Stimulated activated naive B cell treated with anti-CD40 and anti-IgM and Interleukin-4, amounts not matched to agents 10 μg/mL and 1 μg/mL and 100 μg/mL, for 72 hours (primary cell): ENCODE data around the gene OR4D9.
A peak's percentile ranks its signal among the peaks of the same experiment; 100 is the strongest.
"Not testable (repeated sequence)": the region's sequence is repeated elsewhere in the genome, so short reads cannot be mapped to it uniquely, and the experiment has no call there.

Experiments used
- ATAC-seq, 2 donors: fragments of 150-1000 bp; cut with Tn5 transposase; replicated peaks; 2 replicates each; pipeline ENCODE4 v1.10.0; 2021; ENCODE audit warnings: moderate library complexity in 1 of 2
- DNase-seq: peaks from one replicate; pipeline ENCODE4 v3.0.0; 2021
- H3K27ac Mint-ChIP-seq: one replicate; pipeline ENCODE4 v1.8.0; 2022; ENCODE audit warnings: mild to moderate bottlenecking, mixed read lengths
- H3K27me3 Mint-ChIP-seq, 2 donors: one replicate each; pipeline ENCODE4 v1.8.0; 2022; ENCODE audit warnings: mixed read lengths in 2 of 2
- H3K36me3 Mint-ChIP-seq, 2 donors: one replicate each; pipeline ENCODE4 v1.8.0; 2022; ENCODE audit warnings: mixed read lengths in 2 of 2, mild to moderate bottlenecking in 1 of 2
- H3K4me1 Mint-ChIP-seq, 2 donors: one replicate each; pipeline ENCODE4 v1.8.0; 2022; ENCODE audit warnings: mixed read lengths in 2 of 2, mild to moderate bottlenecking in 1 of 2
- H3K4me3 Mint-ChIP-seq, 2 donors: one replicate each; pipeline ENCODE4 v1.8.0; 2022; ENCODE audit warnings: mild to moderate bottlenecking in 2 of 2, mixed read lengths in 2 of 2, moderate library complexity in 1 of 2
- H3K9me3 Mint-ChIP-seq, 2 donors: one replicate each; pipeline ENCODE4 v1.8.0; 2022; ENCODE audit warnings: mixed read lengths in 2 of 2, mild to moderate bottlenecking in 1 of 2

OR4D9 gene

GRCh38 chr11:59542142-59542810, 30.9 kb downstream of the OR4D9 start:
- no peak for DNase-seq
- Mint-ChIP-seq H3K36me3 (no peaks in the 10 kb centered on the region), H3K9me3 (no peaks in the 10 kb centered on the region), H3K27ac (no peak overlapping the region), H3K4me1 (peaks cover 0 to 8% of the 10 kb centered on the region in 2 donors), H3K27me3 (peaks cover 0 to 5% of the 10 kb centered on the region in 2 donors), H3K4me3 (no peak overlapping the region)
- no peak for ATAC-seq

DNA sequence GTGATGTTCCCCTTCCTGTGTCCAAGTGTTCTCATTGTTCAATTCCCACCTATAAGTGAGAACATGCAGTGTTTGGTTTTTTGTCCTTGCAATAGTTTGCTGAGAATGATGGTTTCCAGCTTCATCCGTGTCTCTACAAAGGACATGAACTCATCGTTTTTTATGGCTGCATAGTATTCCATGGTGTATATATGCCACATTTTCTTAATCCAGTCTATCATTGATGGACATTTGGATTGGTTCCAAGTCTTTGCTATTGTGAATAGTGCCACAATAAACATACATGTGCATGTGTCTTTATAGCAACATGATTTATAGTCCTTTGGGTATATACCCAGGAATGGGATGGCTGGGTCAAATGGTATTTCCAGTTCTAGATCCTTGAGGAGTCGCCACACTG, 32.4 kb downstream of the OR4D9 start:
- not testable (repeated sequence) for H3K9me3 Mint-ChIP-seq, ATAC-seq, H3K4me1 Mint-ChIP-seq, DNase-seq, H3K27me3 Mint-ChIP-seq, H3K36me3 Mint-ChIP-seq, H3K4me3 Mint-ChIP-seq, H3K27ac Mint-ChIP-seq

DNA sequence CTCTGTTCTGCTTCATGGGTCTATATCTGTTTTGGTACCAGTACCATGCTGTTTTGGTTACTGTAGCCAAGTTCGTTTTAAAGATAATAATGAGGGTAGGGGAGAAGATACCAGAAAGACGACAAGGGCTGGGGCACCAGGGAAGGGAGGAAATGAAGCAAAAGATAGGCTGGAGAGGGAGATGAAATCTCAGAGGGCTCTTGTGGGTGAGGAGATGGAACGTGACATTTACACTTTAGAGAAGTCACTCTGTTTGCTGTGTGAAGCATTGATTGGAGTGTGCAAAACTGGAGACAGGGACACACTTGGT, 33.5 kb downstream of the OR4D9 start:
- Mint-ChIP-seq H3K4me3 (no peak overlapping the region), H3K9me3 (no peaks in the 10 kb centered on the region), H3K27me3 (peaks cover 0 to 5% of the 10 kb centered on the region in 2 donors), H3K4me1 (peaks cover 3 to 5% of the 10 kb centered on the region in 2 donors), H3K27ac (no peak overlapping the region), H3K36me3 (no peaks in the 10 kb centered on the region)
- ATAC-seq (no peak), DNase-seq (no peak)

DNA sequence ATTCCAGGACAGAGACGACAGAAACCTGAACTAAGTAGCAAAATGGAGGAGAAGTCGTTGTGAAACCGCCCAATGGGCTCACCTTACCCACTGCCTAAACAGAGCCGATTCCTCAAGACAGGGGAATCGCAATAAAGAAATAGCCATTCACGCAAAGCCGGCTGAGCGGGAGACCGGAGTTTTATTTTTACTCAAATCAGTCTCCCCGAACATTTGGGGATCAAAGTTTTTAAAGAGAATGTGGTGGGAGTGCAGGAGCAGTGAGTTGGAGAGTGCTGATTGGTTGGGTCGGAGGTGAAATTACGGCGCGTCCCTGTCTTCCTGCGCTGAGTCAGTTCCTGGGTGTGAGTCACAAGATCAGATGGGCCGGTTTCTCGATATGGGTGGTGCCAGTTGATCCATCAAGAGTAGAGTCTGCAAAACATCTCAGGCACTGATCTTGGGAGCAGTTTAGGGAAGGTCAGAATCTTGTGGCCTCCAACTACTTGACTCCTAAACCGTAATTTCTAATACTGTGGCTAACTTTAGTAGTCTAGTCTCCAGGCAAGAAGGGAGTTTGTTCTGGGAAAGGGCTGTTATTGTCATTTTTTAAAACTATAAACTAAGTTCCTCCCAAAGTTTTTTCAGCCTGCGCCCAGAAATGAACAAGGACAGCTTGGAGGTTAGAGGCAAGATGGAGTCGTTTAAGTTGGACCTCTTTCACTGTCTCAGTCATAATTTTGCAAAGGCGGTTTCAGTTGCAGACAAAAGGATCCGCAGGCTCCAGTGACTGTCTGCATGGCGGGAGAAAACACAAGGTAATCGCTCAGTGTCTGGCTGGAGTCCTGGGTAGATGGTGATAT, 34.1 kb downstream of the OR4D9 start:
- no peaks in the 10 kb centered on the region for H3K9me3 Mint-ChIP-seq

DNA sequence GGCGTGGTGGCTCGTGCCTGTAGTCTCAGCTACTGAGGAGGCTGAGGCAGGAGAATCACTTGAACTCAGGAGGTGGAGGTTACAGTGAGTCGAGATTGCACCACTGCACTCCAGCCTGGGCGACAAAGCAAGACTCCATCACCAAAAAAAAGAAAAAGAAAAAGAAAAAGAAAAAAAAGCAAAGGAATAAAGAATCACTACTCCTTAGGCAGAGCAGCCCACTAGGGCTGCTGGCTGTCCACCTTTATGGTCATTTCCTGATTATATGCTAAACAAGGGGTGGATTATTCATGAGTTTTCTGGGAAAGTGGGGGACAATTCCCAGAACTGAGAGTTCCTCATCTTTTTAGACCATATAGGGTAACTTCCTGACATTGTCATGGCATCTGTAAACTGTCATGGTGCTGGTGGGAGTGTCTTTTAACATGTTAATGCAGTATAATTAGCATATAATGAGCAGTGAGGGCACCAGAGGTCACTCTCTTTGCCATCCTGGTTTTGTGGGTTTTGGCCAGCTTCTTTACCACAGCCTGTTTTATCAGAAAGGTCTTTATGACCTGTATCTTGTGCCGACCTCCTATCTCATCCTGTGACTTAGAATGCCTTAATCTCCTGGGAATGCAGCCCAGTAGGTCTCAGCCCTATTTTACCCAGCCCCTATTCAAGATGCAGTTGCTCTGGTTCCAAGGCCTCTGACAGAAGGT, 36.4 kb downstream of the OR4D9 start:
- not testable (repeated sequence) for H3K27me3 Mint-ChIP-seq, H3K4me3 Mint-ChIP-seq, ATAC-seq, H3K27ac Mint-ChIP-seq, DNase-seq, H3K36me3 Mint-ChIP-seq, H3K9me3 Mint-ChIP-seq
- H3K4me1 Mint-ChIP-seq: peaks cover 13 to 18% of the 10 kb centered on the region in 2 donors

More for the DNA sequence above, 34.1 kb downstream of the OR4D9 start:
- no peak for DNase-seq
- Mint-ChIP-seq H3K27ac (no peak overlapping the region), H3K4me3 (no peak overlapping the region), H3K36me3 (peaks cover 0 to under 1% of the 10 kb centered on the region in 2 donors), H3K4me1 (peaks cover 3 to 8% of the 10 kb centered on the region in 2 donors), H3K27me3 (peaks cover 0 to 6% of the 10 kb centered on the region in 2 donors)
- no peak for ATAC-seq

- ATAC-seq (no peak), DNase-seq (no peak)
- Mint-ChIP-seq H3K4me3 (no peak overlapping the region), H3K27ac (no peak overlapping the region), H3K36me3 (peaks cover 0 to 10% of the 10 kb centered on the region in 2 donors), H3K9me3 (no peaks in the 10 kb centered on the region), H3K27me3 (peaks cover 0 to 9% of the 10 kb centered on the region in 2 donors), H3K4me1 (peaks cover 13 to 19% of the 10 kb centered on the region in 2 donors)
Measured at GRCh38 chr11:59548309-59548656, 36.9 kb downstream of the OR4D9 start.

- peak; percentile 91 to 92 for ATAC-seq
- no peaks in the 10 kb centered on the region for H3K9me3 Mint-ChIP-seq
- H3K27me3 Mint-ChIP-seq: peaks cover 5% of the 10 kb centered on the region in 2 donors
- peak; percentile 93 for DNase-seq
- peaks cover 17 to 33% of the 10 kb centered on the region in 2 donors for H3K4me1 Mint-ChIP-seq
- H3K36me3 Mint-ChIP-seq: peaks cover 0 to 10% of the 10 kb centered on the region in 2 donors
- H3K4me3 Mint-ChIP-seq: peak overlapping the region; percentile 82 to 91
- peak overlapping the region; percentile 98 for H3K27ac Mint-ChIP-seq
Measured at GRCh38 chr11:59550368-59550841, 39.1 kb downstream of the OR4D9 start.

- ATAC-seq (peak; percentile 59 to 64), DNase-seq (peak; percentile 68)
- Mint-ChIP-seq H3K9me3 (no peaks in the 10 kb centered on the region), H3K27me3 (peaks cover 5% of the 10 kb centered on the region in 2 donors), H3K36me3 (peaks cover 0 to 12% of the 10 kb centered on the region in 2 donors), H3K4me1 (peaks cover 22 to 39% of the 10 kb centered on the region in 2 donors), H3K27ac (peak overlapping the region; percentile 98), H3K4me3 (peak overlapping the region; percentile 82 to 91)
Measured at GRCh38 chr11:59550842-59551658, 39.7 kb downstream of the OR4D9 start.

- no peak for DNase-seq
- Mint-ChIP-seq H3K4me1 (peaks cover 26 to 46% of the 10 kb centered on the region in 2 donors), H3K9me3 (no peaks in the 10 kb centered on the region), H3K36me3 (peaks cover 0 to 14% of the 10 kb centered on the region in 2 donors), H3K27ac (peak overlapping the region; percentile 59), H3K4me3 (peak overlapping the region; percentile 16 to 91), H3K27me3 (peaks cover 5% of the 10 kb centered on the region in 2 donors)
- no peak for ATAC-seq
Measured at GRCh38 chr11:59551659-59552521, 40.6 kb downstream of the OR4D9 start.

DNA sequence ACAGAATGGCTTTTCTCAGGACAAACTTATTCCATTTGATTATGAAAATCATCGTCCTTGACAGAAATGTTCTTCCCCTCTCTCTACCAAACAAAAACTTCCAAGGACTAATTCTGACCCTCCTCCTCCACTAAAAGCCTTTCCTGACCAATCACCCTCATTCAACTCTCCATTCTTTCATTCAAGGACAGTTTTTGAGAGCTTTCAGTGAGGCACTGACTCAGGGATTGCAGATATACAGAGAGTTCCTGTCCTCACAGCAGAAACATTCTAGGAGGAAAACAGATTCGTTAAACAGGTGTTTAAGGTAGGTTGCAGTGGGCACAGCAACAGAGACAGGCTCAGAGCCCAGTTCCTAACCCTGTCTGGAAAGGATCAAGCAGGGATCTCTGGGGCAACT, 41.5 kb downstream of the OR4D9 start:
- Mint-ChIP-seq H3K27ac (no peak overlapping the region), H3K4me3 (no peak overlapping the region), H3K36me3 (peaks cover 0 to 14% of the 10 kb centered on the region in 2 donors), H3K9me3 (no peaks in the 10 kb centered on the region), H3K4me1 (peaks cover 32 to 52% of the 10 kb centered on the region in 2 donors), H3K27me3 (peaks cover 5% of the 10 kb centered on the region in 2 donors)
- DNase-seq (no peak), ATAC-seq (no peak)

DNA sequence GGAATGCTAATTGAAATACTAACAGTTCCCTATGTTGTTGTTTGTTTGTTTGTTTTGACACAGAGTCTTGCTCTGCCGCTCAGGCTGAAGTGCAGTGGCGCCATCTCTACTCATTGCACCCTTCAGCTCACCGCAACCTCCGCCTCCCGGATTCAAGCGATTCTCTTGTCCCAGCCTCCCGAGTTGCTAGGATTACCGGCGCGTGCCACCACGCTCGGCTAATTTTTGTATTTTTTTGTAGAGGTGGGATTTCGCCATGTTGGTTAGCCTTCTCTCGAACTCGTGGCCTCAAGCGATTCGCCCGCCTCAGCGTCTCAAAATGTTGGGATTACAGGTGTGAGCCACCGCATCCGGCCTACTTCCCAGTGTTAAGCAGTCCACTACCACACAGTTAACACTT, 42.0 kb downstream of the OR4D9 start:
- peaks cover 32 to 52% of the 10 kb centered on the region in 2 donors for H3K4me1 Mint-ChIP-seq
- peaks cover 5% of the 10 kb centered on the region in 2 donors for H3K27me3 Mint-ChIP-seq
- ATAC-seq (no peak), DNase-seq (no peak)
- no peak overlapping the region for H3K27ac Mint-ChIP-seq
- no peak overlapping the region for H3K4me3 Mint-ChIP-seq
- H3K9me3 Mint-ChIP-seq: no peaks in the 10 kb centered on the region
- H3K36me3 Mint-ChIP-seq: peaks cover 0 to 14% of the 10 kb centered on the region in 2 donors

- H3K36me3 Mint-ChIP-seq: peaks cover 3 to 15% of the 10 kb centered on the region in 2 donors
- ATAC-seq: no peak
- H3K4me1 Mint-ChIP-seq: peaks cover 36 to 55% of the 10 kb centered on the region in 2 donors
- peaks cover 8 to 16% of the 10 kb centered on the region in 2 donors for H3K27me3 Mint-ChIP-seq
- H3K9me3 Mint-ChIP-seq: peaks cover 0 to 4% of the 10 kb centered on the region in 2 donors
- H3K4me3 Mint-ChIP-seq: peak overlapping the region; percentile 74 to 88
- H3K27ac Mint-ChIP-seq: peak overlapping the region; percentile 96
- DNase-seq: no peak
Measured at GRCh38 chr11:59555601-59556114, 44.3 kb downstream of the OR4D9 start.
